Retinal pigment epithelial cell (primary cell): Measurements from ENCODE around the gene HCN2.

Source experiments
- DNase-seq: peaks from one replicate; pipeline ENCODE4 v3.0.0-alpha.2; 2010; ENCODE audit warnings: low read depth
- H3K4me3 ChIP-seq: 2 replicates; pipeline ENCODE4 v1.5.1; 2011; ENCODE audit warnings: mild to moderate bottlenecking, low read length, control low read depth, moderate library complexity
- CTCF ChIP-seq: conservative IDR thresholded peaks from 2 replicates; pipeline ENCODE4 v1.5.1; 2011; ENCODE audit warnings: low read depth, low read length, control low read depth, inconsistent platforms

The HCN2 gene

GRCh38 chr19:589693-590395, at the start of gene HCN2:
HCN2 (plus strand) TSS chr19:589881; CDS start chr19:589946, 65 bp downstream.
- no peak within 1 kb of the TSS for H3K4me3 ChIP-seq
- no peak for TF ChIP-seq CTCF
- no peak for DNase-seq

GRCh38 chr19:540867-541637, 48.6 kb upstream of the HCN2 start:
- H3K4me3 ChIP-seq: no peak overlapping the region
- DNase-seq: no peak
- TF ChIP-seq CTCF: no peak

GRCh38 chr19:541699-542098, 48.0 kb upstream of the HCN2 start:
- no peak overlapping the region for H3K4me3 ChIP-seq
- no peak for TF ChIP-seq CTCF
- DNase-seq: no peak

- no peak overlapping the region for H3K4me3 ChIP-seq
- no peak for DNase-seq
- TF ChIP-seq CTCF: no peak
These were observed 47.4 kb upstream of the HCN2 start for GRCh38 chr19:542173-542866.

GRCh38 chr19:543910-544608, 45.6 kb upstream of the HCN2 start, which contains the start of gene GZMM:
GZMM (plus strand) TSS chr19:544053; CDS start chr19:544072, 19 bp downstream.
- TF ChIP-seq CTCF: no peak
- DNase-seq: no peak
- no peak within 1 kb of the TSS for H3K4me3 ChIP-seq

GRCh38 chr19:547117-547516, 42.6 kb upstream of the HCN2 start:
- no peak overlapping the region for H3K4me3 ChIP-seq
- TF ChIP-seq CTCF: no peak
- DNase-seq: no peak
